GM19452 (cell line): ENCODE results near the gene VSIR.
A peak's percentile ranks its signal among the peaks of the same experiment; 100 is the strongest.

Experiments used
- ATAC-seq: cut with Tn5 transposase; IDR thresholded peaks from one replicate; pipeline ENCODE4 v1.9.1; 2021; ENCODE audit not compliant: unreplicated experiment

The VSIR gene

DNA sequence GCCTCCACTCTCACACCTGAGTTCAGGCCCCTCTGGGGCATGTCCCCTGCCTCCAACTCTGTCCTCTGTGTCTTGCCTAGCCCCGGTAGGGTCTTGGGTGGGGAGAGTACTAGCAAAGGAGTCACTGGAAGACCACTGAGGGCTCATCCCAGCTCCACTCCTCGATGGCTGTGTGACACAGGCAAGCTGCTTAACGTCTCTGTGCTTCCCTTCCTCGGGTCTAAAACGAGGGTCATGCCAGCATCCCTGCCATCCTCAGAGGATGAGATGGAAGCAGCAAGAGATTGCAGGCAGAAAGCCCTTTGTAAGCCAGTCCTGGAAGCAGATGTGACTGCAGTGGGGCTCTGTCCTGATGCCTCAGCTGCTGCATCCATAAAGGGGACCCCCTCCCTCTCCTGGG is 38.5 kb downstream of the VSIR start:
- ATAC-seq, result no peak

DNA sequence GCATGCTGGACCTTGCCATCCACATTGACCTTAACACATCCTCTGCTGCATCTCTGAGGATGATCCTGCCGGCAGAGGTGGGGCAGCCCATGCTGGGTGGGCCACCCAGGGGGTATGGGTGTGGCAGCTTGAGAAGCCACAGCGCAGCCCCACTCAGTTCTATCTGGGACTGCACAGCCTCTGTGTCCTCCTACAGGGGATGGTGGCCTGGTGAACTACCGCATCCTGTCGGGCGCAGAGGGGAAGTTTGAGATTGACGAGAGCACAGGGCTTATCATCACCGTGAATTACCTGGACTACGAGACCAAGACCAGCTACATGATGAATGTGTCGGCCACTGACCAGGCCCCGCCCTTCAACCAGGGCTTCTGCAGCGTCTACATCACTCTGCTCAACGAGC is 41.5 kb downstream of the VSIR start:
- no peak for ATAC-seq

DNA sequence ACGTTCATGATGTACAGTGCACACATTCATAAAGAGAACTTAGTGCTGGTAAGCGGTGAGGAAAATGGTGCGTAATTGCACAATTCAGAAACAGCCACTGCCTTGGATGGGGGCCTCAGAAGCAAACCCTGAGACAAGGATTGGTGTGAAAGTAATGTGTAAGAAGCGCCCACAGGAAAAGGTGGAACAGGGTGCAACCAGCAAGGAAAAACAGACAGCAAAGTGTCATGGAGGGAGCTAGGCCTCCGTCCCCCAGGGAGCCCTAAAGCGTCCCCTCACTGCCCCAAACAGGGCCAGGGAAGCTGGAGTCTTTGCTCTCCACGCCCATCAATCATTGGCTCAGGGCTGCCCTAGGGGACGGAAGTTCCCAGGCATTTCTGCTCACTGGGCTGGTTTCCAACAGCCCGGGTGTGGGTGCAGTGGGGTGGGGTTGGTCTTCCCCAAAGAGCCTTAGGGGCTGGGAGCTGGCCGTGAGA is 44.1 kb downstream of the VSIR start:
- no peak for ATAC-seq

DNA sequence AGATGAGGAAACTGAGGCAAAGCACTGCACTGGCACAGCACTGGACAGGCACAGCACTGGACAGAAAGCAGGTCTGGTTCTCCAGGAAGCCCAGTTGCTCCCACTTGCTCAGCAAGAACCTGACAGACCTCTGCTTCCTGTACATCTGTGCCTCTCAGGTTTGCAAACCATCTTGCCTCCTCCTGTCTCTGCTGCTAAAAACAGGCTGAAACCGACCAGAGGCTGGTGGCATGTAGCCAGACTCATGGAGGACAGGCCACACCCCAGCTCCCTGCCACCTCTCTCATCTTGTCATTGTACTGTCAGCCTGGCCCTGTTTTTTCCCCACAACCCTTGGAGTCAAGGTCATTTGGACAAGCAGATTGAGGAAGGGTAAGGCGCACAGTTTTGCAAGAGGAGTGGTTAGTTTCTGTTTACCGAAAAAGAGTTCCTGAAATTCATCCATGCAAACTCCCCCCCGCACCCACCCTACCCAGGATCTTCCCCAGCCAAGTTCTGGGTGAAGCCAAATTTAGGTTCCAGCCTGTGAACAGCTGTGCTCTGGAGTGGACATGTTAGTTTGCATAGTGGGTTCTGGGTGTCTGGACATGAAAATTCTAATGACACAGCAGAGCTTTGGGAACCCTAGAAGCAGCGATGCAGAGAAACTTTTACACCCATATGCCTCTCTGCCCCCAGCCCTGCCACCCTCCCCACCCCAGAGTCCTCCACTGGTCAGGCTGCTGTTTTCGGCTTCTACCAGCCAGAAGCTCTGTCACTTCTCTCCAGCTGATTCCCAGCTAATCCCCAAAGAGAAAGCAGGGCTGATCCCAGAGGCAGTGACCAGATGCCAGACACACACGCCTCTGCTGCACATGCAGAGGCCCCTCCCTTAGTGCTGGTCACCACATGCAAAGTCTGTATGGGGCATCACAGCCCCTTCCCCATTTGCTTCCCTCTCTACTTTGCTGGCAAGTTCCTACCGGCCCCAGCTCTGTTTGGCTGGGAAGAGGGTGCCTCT is 45.3 kb downstream of the VSIR start:
- peak; percentile 50 for ATAC-seq

DNA sequence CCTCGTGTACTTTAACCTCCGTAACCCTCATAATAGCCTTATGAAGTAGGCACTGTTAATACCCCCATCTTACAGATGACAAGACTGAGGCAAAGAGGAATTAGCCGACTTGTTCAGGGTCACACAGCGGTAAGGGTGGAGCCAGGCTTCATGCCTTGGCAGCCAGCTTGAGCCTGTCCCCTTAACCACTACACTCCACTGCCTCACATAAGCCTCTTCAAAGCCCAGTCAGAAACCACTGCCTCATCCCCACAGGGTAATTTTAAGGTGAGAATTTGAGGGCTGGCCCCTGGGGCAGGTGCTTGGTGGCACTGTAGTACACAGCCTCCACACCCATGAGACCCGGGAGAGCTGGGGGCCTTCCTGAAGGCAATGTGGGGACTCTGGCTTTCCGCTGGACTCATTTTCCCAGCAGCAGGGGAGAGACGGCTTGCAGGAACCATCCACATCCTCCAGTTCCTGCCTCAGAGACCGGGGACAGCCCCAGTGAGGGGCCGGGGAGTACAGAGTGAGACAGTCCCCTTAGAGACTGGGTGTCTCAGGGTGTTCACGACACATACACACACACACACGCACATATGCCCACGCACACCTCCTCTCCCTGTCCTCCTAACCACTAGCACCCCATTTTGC is 46.1 kb downstream of the VSIR start:
- peak; percentile 50 for ATAC-seq

DNA sequence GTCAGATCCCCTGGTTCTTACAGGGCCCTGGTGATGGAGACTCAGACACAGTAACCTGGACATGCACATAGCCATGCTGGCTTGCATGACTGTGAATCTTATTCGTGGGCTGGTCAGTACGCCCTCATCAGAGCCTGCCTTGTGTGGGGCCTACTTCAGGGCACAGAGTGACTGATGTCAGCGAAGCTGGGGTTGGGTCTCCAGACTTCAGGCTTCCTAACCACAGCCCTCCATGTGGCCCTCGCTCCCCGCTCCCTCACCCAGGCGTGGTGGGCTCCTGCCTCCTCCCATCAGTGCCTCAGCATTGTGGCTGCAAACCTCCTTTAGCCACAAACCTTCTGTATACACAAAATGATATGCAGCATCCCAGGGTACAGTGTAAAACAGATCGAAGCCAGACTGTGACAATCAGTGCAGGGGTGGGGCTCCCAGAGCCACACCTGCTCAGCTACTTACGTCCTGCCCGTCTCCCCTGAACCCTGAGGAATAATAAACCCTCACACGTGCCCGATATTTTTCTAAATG is 46.7 kb downstream of the VSIR start:
- peak; percentile 8 for ATAC-seq

DNA sequence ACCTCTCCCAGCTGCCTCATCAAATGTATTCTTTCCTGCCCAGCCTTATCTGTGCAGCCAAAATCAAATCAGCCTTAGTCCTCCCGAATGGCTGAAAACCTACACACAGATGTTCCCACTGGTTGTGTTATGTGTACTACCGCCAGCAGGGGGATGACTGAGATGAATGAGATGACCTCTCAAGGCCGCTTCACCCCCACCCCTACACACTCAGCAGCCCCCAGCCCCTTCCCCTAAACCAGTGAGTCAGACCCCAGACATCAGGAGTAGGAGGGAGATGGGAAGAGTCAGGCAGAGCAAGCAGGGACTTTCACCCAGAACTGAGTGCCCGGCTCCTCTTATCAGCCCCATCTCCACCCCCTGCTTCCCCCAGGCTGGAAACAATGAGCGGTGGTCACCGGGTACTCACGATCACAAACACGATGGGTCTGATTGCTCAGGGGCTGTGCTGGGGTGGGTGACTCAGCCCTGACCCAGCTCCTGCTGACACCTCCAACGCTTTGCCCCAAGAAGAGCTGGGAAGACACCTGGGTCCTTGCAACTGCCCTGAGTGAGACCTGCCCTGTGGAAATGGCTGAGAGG is 47.2 kb downstream of the VSIR start:
- no peak for ATAC-seq

DNA sequence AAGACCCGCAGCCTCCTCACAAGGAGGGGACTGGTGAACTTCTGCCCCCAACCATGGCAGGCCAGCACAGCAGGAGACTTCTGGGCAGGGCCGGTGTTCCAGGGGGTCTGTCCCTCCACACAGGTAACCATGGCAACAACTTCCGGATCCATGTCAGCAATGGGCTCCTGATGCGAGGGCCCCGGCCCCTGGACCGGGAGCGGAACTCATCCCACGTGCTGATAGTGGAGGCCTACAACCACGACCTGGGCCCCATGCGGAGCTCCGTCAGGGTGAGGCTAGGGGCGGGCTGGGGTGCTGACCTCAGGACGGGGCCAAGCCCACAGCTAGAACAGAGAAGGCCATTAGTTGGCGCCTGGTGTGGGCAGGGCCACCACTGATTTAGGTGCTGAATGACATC is 48.1 kb downstream of the VSIR start:
- ATAC-seq, result no peak

DNA sequence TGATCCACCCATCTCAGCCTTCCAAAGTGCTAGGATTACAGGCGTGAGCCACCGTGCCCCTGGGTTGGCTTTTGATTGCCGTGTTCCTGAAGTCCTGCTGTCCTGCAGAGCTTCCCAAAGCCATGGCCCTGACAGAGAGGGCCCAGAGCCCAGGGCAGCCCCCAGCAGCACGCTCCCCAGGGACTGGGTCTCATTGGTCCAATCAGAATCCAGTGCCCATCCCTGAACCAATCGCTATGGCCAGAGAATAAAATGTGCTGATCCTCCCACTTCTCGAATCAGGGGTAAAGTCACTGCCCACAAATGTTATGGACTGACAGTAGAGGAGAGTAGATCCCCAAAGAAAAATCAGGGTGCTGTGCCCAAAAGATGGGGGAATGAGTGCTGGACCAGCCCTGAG is 48.8 kb downstream of the VSIR start:
- ATAC-seq, result no peak

DNA sequence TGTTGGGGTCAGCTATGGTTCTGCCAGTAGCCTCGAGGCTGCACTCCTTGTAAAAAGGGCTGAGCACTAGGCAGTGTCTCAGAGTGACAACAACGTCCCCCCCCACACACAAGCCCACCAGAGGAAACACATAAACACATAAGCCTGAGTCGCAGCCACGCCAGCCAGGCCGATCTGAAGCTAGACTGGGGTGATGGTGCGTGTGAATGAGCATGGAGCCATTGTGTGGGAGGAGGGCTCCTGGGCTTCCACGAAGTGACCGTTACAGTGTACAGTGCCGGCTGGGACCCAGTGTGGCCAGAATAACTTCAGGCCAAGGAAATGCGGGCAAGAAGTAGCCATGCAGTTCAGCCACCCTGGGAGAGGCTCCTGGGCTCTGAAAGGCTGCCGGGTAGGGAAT is 50.0 kb downstream of the VSIR start:
- no peak for ATAC-seq

DNA sequence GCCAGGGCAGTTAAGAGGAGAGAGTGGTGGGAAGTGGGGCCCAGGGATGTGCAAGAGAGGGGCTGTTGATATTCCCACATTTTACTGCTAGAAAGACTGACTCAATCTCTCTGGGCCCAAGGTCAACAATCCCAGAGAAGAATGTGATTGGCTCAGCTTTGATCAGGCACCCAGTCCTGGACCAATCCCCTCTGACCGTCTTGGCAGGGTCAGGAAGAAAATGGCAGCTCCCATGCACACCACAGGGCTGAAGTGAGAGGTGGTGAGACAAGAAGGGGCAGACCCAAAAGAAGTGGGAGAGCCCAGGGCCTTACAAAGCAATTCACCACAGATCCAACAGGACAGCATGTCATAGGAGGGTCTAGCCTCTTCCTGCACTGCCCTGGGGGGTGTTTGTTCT is 50.5 kb downstream of the VSIR start:
- no peak for ATAC-seq

DNA sequence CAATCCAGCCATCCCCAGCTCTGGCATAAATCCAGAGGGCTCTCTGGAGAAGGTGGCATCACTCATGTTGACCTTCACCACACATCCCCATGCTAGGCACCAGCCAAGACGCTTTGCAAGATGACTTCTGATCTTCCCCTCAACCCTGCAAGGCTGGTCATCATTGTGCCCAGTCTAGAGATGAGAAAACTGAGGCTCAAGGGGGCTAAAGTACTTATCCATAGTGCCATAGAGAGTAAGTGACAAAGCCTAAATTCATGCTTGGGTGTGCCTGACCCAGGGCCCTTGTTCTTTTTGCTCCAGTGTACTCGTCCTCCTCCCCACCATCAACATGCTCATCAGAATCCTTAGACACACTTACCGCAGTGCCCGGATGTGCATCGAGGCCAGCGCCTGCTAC is 52.0 kb downstream of the VSIR start:
- ATAC-seq, result no peak

DNA sequence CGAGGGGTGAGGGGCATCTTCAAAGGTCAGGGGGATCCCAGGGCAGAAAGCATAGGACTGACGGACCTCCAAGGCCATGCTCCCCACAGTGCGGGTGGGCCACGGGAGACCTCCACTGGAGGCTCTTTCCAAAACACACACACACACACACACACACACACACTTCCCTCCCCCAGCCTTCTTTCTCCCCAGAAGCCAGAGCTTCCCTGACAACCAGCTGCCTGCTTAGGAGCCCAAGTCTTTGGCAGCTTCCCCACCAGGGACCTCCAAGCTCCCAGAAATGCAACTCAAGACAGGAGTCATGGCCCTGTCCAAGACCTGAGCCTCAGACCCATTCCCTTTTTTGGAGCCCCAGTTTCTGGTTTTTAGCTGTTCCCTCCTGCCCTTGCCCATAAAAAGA is 53.0 kb downstream of the VSIR start:
- no peak for ATAC-seq

DNA sequence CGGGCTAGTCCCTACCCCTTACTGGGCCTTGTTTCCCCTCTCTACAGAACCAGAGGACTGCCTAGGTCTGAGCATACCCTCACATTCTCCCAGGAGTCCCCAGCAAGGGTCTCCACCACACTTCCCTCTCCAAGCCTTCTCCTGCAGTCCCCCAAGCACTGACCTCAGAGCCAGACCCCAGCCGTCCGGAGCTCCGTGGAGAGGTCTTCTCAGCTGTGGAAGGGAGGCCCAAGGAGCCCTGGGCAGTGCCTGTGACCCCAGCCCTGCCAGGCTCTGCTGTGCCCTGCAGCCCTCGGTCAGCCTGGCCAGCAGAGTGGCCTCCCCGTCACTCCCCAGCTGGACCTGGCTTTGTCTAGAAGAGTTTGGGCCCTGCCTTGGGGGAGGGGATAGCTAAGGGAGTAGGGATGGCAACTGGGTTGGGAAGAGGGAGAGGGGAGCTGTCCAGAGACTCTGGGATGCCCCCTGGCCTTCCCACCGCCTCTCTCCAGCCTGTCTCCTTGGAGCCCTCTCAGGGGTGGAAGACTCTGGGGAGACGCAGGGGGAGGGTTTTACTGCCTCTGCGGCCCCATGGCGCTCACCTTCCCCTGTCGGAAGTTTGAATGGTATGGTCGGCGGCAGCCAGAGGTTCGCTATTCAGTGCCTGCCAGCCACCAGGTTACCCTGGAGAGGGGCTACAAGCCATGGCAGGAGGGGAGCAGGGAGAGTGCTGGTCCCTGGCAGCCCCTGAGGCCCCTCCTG is 53.7 kb downstream of the VSIR start, which contains the start of gene C10orf105:
C10orf105 (minus strand) TSS at position 315 of the 738 bp plus-strand sequence. CDS start 3,441 bp downstream, outside the sequence.
- ATAC-seq, result no peak

DNA sequence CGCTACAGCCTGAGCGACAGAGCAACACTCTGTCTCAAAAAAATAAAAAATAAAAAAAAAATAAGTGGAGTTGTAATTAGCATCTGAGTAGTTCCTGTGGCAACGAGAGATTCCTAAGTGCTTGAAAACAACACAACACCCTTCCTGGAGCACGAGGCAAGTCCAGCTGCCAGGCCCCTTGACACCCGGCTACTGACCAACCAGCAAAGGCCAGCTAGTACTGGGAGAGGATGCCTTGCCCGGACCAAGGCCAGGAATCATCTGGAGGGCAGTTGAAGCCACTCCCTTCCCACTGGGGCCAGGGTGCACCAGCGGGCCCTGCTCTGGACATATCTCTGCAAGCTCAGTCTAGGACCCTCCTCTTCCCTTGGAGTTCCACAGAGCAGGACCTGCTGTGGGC is 54.3 kb downstream of the VSIR start:
- ATAC-seq, result no peak

DNA sequence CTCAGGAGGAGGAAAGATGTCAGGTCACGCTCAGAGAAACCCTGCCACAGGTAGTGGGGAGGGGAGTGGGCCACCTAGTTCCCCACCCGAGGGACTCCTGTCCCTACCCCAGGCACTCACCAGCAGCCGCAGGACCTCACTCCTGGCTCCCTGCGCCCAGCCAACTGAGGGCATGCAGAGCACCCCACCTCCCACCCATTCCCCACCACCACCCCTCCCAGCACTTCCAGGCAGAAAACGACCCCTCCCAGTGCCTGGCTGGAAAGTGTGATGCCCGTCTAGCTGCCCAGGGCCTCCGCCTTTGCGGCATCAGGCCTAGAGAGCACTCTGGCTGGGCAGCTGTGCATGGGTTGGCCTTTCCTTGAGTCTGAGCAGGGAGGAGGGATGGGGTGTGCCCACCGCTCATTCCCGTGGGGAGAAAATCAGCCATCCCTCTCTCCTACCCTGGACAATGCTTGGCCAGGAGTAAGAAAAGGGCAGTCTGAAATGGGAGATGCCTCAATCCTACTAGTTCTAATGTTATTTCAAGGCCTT is 55.1 kb downstream of the VSIR start:
- no peak for ATAC-seq

DNA sequence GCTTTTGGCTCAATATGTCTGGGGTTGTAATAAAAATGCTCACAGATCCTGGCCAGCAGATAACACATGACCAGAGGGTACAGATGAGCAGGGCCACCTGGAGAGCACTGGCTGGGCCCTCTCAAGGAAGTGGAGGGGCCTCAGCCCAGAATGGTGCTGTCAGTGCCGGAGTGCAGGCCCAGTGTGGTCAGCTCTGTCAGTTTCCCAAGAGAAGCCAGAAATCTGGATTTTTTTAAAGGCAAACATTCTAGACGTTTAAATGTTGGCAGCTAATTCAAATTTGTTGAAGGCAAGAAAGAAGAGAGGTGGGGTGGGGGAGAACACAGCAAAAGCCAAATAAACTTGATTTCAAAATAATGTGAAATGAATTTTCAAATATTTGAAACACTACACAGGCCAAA is 55.8 kb downstream of the VSIR start:
- ATAC-seq, result no peak

DNA sequence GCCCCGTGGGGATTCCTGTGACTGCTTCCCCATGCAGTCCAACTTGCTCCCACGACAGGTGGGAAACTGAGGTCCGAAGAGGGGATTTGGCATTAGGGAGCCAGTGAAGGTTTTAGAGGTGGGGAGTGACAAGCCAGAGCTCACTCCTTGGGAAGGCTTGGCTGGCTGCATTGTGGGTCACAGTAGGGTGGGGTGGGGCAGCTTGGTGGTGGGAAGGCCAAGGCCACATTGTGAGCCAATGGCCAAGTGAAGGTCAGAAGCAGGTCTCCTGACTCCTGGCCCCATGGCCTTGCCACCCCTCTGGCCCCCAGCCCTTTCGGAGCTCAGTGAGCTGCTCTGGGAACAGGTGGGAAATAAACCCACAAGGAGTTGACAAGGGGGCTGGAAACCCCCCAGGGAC is 56.3 kb downstream of the VSIR start:
- no peak for ATAC-seq

DNA sequence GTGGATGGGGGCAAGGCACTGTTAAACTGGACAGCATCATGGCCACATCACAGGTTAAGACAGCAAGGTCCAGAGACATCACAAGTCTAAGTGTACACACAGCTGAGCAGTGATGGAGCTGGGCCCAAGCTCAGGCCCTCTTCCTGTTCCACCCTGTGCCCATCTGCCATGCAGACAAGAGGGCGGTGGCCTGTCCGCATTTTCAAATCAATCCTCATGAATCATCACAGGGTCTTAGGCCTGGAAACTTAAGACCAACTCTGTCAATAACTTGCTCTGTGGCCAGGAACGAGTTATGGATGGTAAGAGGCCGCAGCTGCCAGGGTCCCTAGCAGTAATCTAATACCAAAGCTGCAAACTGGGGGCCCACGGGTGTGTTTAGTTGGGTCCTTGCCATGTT is 56.9 kb downstream of the VSIR start:
- ATAC-seq, result no peak

DNA sequence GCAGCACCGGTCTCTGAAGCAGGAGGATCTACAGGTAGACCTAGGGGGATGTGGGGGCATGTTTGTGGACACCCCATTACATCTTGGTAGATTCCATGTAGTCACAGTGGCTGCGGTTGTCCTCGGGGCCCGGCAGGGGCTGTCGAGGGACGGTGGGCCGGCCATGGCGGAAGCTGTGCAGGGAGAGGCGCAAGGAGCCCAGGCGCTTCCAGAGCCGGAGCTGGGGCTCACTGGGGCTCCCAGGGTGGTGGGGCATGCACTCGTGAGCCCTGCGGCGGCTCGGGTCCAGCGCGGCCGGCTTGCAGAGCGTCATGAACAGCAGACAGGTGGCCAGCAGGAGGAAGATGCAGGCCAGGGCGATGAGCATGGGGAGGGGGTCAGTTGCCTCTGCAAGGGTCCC is 57.5 kb downstream of the VSIR start:
- no peak for ATAC-seq

DNA sequence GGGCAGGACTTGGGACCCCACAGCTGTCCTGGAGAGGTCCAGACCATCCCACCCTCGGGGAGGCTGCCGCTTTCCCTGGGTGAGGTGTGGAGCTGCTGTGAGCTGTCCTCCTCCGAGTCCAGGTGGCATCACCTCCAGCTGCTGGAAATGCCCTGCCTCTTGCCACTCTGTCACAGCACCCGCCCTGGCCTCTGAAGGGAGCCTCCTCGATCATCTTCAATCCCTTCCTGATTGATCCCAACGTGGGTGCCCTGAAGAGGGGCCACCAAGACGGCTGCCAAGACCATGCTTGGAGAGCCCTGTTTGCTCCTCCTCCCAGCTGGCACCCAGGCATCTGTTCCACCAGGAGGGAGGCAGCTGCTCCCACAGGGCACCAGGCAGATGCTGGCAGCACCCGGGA is 58.3 kb downstream of the VSIR start:
- no peak for ATAC-seq
